Gastrocnemius medialis (tissue), 4 donors: Measurements from ENCODE around the gene BIRC2. TPM values are rescaled to one million over a fixed set of nuclear protein-coding genes. Genes with fewer than 3 reads are reported as not detected.

ENCODE experiments used
- ATAC-seq, 2 donors: fragments of 150-250 bp; one replicate each; pipeline ENCODE4 v1.9.1; 2016
- DNase-seq, 2 donors: peaks; one replicate each; pipeline ENCODE4 v3.0.0-alpha.2; 2019
- H3K27ac ChIP-seq, 4 donors: fragments of 200-600 bp; sonication (generic); 1 replicate in 1 of 4; 2 replicates in 3 of 4; pipeline ENCODE4 v1.5.1; 2016 to 2018; ENCODE audit warnings: mild to moderate bottlenecking in 2 of 4, moderate library complexity in 1 of 4
- H3K27me3 ChIP-seq, 3 donors: fragments of 200-600 bp; sonication (generic) in 2 of 3; 1 replicate in 1 of 3; 2 replicates in 2 of 3; pipeline versions ENCODE4 v1.5.1 to v1.6.0; 2016 to 2019; ENCODE audit warnings: mild to moderate bottlenecking in 1 of 3, moderate library complexity in 1 of 3
- H3K36me3 ChIP-seq, 2 donors: fragments of 200-600 bp; sonication (generic) in 1 of 2; one replicate each; pipeline ENCODE4 v1.5.1; 2017 to 2018
- H3K4me1 ChIP-seq, 2 donors: fragments of 200-600 bp; sonication (generic) in 1 of 2; one replicate each; pipeline ENCODE4 v1.5.1; 2016 to 2017; ENCODE audit warnings: mild to moderate bottlenecking in 2 of 2
- H3K4me3 ChIP-seq, 4 donors: fragments of 200-600 bp; sonication (generic) in 3 of 4; 1 replicate in 1 of 4; 2 replicates in 3 of 4; pipeline ENCODE4 v1.5.1; 2016 to 2019; ENCODE audit warnings: mild to moderate bottlenecking in 2 of 4
- H3K9me3 ChIP-seq, 3 donors: fragments of 200-600 bp; sonication (generic) in 2 of 3; 1 replicate in 1 of 3; 2 replicates in 2 of 3; pipeline ENCODE4 v1.5.1; 2016 to 2019
- POLR2A ChIP-seq, 2 donors: fragments of 450-650 bp; IDR thresholded peaks; one replicate each; pipeline ENCODE4 v1.6.1; 2017; ENCODE audit warnings: antibody characterized with exemption in 2 of 2, mild to moderate bottlenecking in 2 of 2, moderate library complexity in 2 of 2
- in situ Hi-C, 4 donors: fragments of 200-750 bp; cut with MboI; loops; one replicate each; pipeline versions ENCODE4 v1.15.0 to v1.8.0; 2017; ENCODE audit warnings: low sequenced_read_pairs in 4 of 4
- intact Hi-C: fragments of 100-400 bp; cut with DNase I; formaldehyde crosslinking; loops from one replicate; pipeline ENCODE4 v1.15.1; 2023; ENCODE audit warnings: low total_unique reads
- total RNA-seq, 4 donors: library from RNA; depleted of rRNA; stranded (reverse); fragments of >200 nt; gene quantifications; one replicate each; pipeline versions ENCODE4 v1.1.0 to v1.2.3, GENCODE V29; 2016
- TF ChIP-seq, protein P1 (sequence below), 5 experiments: fragments of 450-650 bp in 3 of 5; fragments of 200-600 bp in 2 of 5; sonication (generic) in 2 of 5; IDR thresholded peaks in 4 of 5; conservative IDR thresholded peaks in 1 of 5; 1 replicate in 4 of 5; 2 replicates in 1 of 5; pipeline ENCODE4 v1.5.1; 2016 to 2019; ENCODE audit warnings: antibody characterized with exemption in 5 of 5, mild to moderate bottlenecking in 3 of 5, moderate library complexity in 3 of 5

Gene BIRC2
- total RNA-seq, 4 donors from 2014 or later, result 30.7 to 60.3 (median 46.6) TPM

DNA sequence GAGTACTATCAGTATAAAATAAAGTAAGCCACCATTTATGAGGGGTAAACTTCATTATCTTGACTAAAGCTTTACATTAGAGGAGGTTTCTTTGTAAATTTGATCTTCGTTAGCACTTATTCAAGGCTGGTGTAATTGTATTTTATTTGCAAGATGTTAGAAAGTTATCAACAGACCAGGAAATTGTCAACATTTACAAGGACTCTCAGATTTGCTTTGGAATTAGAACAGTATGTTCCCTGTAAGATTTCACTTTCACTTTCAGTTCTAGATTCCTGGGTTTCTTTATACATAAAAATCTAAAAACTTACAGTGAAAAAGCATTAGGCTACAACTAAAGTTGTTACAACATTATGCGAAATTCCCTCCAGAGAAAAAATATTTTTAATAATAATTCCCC is 34.3 kb upstream of the BIRC2 start:
- peak in 1 of 2 donors; percentile 35 for ATAC-seq
- H3K27ac ChIP-seq, result peak overlapping the region; percentile 25 to 71 (median 64)
- H3K36me3 ChIP-seq, result no peaks in the 10 kb centered on the region
- TF ChIP-seq POLR2A (IDR thresholded peaks at IDR 0.05), result no peak
- TF ChIP-seq, protein P1, sequence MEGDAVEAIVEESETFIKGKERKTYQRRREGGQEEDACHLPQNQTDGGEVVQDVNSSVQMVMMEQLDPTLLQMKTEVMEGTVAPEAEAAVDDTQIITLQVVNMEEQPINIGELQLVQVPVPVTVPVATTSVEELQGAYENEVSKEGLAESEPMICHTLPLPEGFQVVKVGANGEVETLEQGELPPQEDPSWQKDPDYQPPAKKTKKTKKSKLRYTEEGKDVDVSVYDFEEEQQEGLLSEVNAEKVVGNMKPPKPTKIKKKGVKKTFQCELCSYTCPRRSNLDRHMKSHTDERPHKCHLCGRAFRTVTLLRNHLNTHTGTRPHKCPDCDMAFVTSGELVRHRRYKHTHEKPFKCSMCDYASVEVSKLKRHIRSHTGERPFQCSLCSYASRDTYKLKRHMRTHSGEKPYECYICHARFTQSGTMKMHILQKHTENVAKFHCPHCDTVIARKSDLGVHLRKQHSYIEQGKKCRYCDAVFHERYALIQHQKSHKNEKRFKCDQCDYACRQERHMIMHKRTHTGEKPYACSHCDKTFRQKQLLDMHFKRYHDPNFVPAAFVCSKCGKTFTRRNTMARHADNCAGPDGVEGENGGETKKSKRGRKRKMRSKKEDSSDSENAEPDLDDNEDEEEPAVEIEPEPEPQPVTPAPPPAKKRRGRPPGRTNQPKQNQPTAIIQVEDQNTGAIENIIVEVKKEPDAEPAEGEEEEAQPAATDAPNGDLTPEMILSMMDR (IDR thresholded peaks at IDR 0.05 in 4 of 5, conservative IDR thresholded peaks at IDR 0.05 in 1 of 5), result no peak
- no peaks in the 10 kb centered on the region for H3K9me3 ChIP-seq
- H3K4me1 ChIP-seq, result peaks cover 0 to under 1% of the 10 kb centered on the region in 2 donors
- in situ Hi-C loops, result no loop called here
- peak overlapping the region; percentile 11 to 54 (median 23) for H3K4me3 ChIP-seq
- no peak for DNase-seq
- intact Hi-C loops, result no loop called here
- H3K27me3 ChIP-seq, result no peaks in the 10 kb centered on the region

DNA sequence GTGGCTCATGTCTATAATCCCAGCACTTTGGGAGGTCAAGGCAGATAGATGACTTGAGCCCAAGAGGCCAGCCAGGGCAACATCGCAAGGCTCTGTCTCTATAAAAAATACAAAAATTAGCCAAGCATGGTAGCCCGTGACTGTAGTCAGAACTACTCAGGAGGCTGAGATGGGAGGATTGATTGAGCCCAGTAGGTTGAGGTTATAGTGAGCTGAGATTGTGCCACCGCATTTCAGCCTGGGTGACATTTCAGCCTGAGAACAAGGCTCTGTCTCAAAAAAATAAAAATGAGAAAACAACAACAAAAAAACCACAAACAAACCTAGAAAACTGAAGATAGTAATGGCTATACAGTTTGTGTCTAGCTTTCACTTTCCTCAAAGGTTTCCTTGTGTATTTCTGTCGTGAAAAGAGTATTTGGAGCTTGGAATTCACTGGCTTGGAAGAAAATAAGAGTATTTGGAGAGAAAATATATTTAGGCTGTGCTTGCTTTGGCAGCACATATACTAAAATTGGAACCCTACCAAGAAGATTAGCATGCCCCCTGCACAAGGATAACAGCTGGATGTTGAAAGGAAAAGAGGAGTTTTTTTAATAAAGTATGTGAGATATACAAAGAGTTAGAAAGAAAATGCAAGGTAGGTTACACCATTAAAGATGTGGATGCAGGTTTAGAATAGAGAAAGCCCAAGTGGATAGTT is 33.6 kb upstream of the BIRC2 start:
- no peaks in the 10 kb centered on the region for H3K27me3 ChIP-seq
- H3K4me1 ChIP-seq, result peaks cover 0 to 8% of the 10 kb centered on the region in 2 donors
- no peak for DNase-seq
- ATAC-seq, result no peak
- H3K9me3 ChIP-seq, result no peaks in the 10 kb centered on the region
- intact Hi-C loops, result no loop called here
- peak overlapping the region in 3 of 4 donors; percentile 62 to 71 (median 66) for H3K27ac ChIP-seq
- peak overlapping the region; percentile 11 to 54 (median 23) for H3K4me3 ChIP-seq
- no peak for TF ChIP-seq POLR2A (IDR thresholded peaks at IDR 0.05)
- TF ChIP-seq, protein P1 (IDR thresholded peaks at IDR 0.05 in 4 of 5, conservative IDR thresholded peaks at IDR 0.05 in 1 of 5), result no peak
- in situ Hi-C loops, result no loop called here
- no peaks in the 10 kb centered on the region for H3K36me3 ChIP-seq

DNA sequence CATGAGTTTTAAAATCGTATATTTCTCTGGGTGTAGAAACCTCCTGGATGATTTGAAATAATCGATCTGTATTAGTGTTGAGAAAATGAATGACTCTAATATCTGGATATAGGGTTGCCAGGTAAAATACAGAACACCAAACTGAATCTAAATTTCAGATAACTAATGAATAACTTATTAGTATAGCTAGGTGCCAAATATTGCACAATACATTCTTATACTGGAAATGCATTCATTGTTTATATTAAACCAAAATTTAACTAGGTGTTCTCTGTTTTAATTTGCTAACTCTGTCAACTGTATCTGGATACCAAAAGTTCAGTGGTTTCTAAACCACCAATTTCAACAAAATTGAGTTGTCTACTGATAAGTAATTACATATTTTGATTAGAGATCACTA is 32.2 kb upstream of the BIRC2 start:
- in situ Hi-C loops, result no loop called here
- H3K4me1 ChIP-seq, result peaks cover 0 to 10% of the 10 kb centered on the region in 2 donors
- no peaks in the 10 kb centered on the region for H3K9me3 ChIP-seq
- no peak overlapping the region for H3K27ac ChIP-seq
- H3K36me3 ChIP-seq, result no peaks in the 10 kb centered on the region
- DNase-seq, result no peak
- TF ChIP-seq, protein P1 (IDR thresholded peaks at IDR 0.05 in 4 of 5, conservative IDR thresholded peaks at IDR 0.05 in 1 of 5), result no peak
- no peak for TF ChIP-seq POLR2A (IDR thresholded peaks at IDR 0.05)
- no peaks in the 10 kb centered on the region for H3K27me3 ChIP-seq
- intact Hi-C loops, result no loop called here
- H3K4me3 ChIP-seq, result no peak overlapping the region
- no peak for ATAC-seq

DNA sequence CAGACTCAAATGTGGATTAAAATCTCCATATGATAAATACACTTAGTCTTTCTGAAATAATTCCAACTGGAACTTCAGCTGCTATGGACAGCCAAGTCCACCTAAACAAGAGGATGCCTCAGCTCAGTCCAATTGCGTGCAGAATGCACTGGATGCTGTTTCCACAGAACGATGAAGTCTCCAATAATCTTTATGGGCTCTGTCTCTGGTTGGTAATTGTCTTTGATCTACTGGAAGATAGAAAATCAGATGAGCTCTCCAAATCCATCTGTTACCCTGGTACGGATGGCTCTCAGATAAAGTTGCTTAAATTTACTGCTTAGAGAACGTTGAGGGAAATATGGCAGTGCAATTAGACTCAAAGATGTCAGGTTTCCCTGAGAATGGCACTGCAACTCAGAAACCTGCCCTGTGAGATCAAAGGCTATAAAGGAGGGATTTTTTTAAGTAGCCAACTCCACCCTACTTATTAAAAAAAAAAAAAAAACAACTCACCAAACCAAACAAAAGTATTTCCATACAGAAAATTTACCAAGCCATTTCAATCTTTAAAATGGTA is 30.6 kb upstream of the BIRC2 start:
- H3K27ac ChIP-seq, result peak overlapping the region in 3 of 4 donors; percentile 71 to 80 (median 80)
- H3K4me1 ChIP-seq, result peaks cover 0 to 19% of the 10 kb centered on the region in 2 donors
- H3K4me3 ChIP-seq, result peak overlapping the region in 2 of 4 donors; percentile 61 to 63
- ATAC-seq (no peak), DNase-seq (no peak)
- intact Hi-C loops (no loop called here), in situ Hi-C loops (no loop called here)
- no peaks in the 10 kb centered on the region for H3K27me3 ChIP-seq
- TF ChIP-seq POLR2A (IDR thresholded peaks at IDR 0.05), result no peak
- TF ChIP-seq, protein P1 (IDR thresholded peaks at IDR 0.05 in 4 of 5, conservative IDR thresholded peaks at IDR 0.05 in 1 of 5), result no peak
- no peaks in the 10 kb centered on the region for H3K36me3 ChIP-seq
- H3K9me3 ChIP-seq, result no peaks in the 10 kb centered on the region
